H9 (cell line): ENCODE measurements around the gene APLF. TPM values are rescaled to one million over a fixed set of nuclear protein-coding genes. Genes with fewer than 3 reads are reported as not detected.

Experiments
- DNase-seq: peaks from one replicate; pipeline ENCODE4 v3.0.0-alpha.2; 2017
- H2AFZ ChIP-seq: one replicate; pipeline ENCODE4 v1.6.1; 2013; ENCODE audit warnings: mild to moderate bottlenecking, low read length, control low read depth, moderate library complexity
- H2AK5ac ChIP-seq: 2 replicates; pipeline ENCODE4 v1.6.1; 2013; ENCODE audit warnings: low read length, control low read depth, mixed read lengths; ENCODE audit not compliant: insufficient read length
- H2BK120ac ChIP-seq: one replicate; pipeline ENCODE4 v1.6.1; 2013; ENCODE audit warnings: low read depth, mild to moderate bottlenecking, low read length, control low read depth, inconsistent platforms; ENCODE audit not compliant: poor library complexity, severe bottlenecking
- H2BK12ac ChIP-seq: 2 replicates; pipeline ENCODE4 v1.6.1; 2013; ENCODE audit warnings: low read length, control low read depth, mixed read lengths, low read depth; ENCODE audit not compliant: insufficient read length
- H2BK15ac ChIP-seq: 2 replicates; pipeline ENCODE4 v1.6.1; 2013; ENCODE audit warnings: low read depth, low read length, control low read depth
- H2BK20ac ChIP-seq: one replicate; pipeline ENCODE4 v1.6.1; 2013; ENCODE audit warnings: low read depth, mild to moderate bottlenecking, low read length, control low read depth, inconsistent platforms; ENCODE audit not compliant: poor library complexity, severe bottlenecking
- H2BK5ac ChIP-seq: 2 replicates; pipeline ENCODE4 v1.6.1; 2013; ENCODE audit warnings: low read length, control low read depth, mixed read lengths; ENCODE audit not compliant: insufficient read length
- H3K14ac ChIP-seq: 2 replicates; pipeline ENCODE4 v1.6.1; 2013; ENCODE audit warnings: low read length, control low read depth; ENCODE audit not compliant: insufficient read depth
- H3K18ac ChIP-seq: 2 replicates; pipeline ENCODE4 v1.6.1; 2013; ENCODE audit warnings: low read depth, mild to moderate bottlenecking, mixed read lengths, low read length, control low read depth; ENCODE audit not compliant: insufficient read length
- H3K23ac ChIP-seq: 2 replicates; pipeline ENCODE4 v1.6.1; 2013; ENCODE audit warnings: low read length, control low read depth, mixed read lengths, low read depth; ENCODE audit not compliant: insufficient read length
- H3K23me2 ChIP-seq: 2 replicates; pipeline ENCODE4 v1.6.1; 2013; ENCODE audit warnings: low read depth, mild to moderate bottlenecking, mixed read lengths, low read length, control low read depth; ENCODE audit not compliant: insufficient read length, poor library complexity, severe bottlenecking
- H3K27ac ChIP-seq: 2 replicates; pipeline ENCODE4 v1.5.1; 2013; ENCODE audit warnings: low read length, control low read depth, mixed read lengths, low read depth; ENCODE audit not compliant: insufficient read length
- H3K27me3 ChIP-seq: 2 replicates; pipeline ENCODE4 v1.6.1; 2013; ENCODE audit warnings: low read length, control low read depth, inconsistent platforms; ENCODE audit not compliant: insufficient read depth
- H3K4ac ChIP-seq: 2 replicates; pipeline ENCODE4 v1.6.1; 2013; ENCODE audit warnings: low read depth, mild to moderate bottlenecking, control low read depth, inconsistent platforms, low read length, moderate library complexity
- H3K4me1 ChIP-seq: 2 replicates; pipeline ENCODE4 v1.6.1; 2013; ENCODE audit warnings: low read length, control low read depth, inconsistent platforms; ENCODE audit not compliant: insufficient read depth
- H3K4me2 ChIP-seq: 2 replicates; pipeline ENCODE4 v1.6.1; 2013; ENCODE audit warnings: low read length, control low read depth, mixed read lengths; ENCODE audit not compliant: insufficient read length, insufficient read depth
- H3K56ac ChIP-seq: 2 replicates; pipeline ENCODE4 v1.6.1; 2013; ENCODE audit warnings: low read depth, mild to moderate bottlenecking, mixed read lengths, low read length, control low read depth; ENCODE audit not compliant: insufficient read length
- H3K79me1 ChIP-seq: 2 replicates; pipeline ENCODE4 v1.6.1; 2013; ENCODE audit warnings: low read depth, mild to moderate bottlenecking, moderate library complexity, low read length, control low read depth, inconsistent platforms; ENCODE audit not compliant: insufficient read depth, poor library complexity, severe bottlenecking
- H3K79me2 ChIP-seq: 2 replicates; pipeline ENCODE4 v1.6.1; 2013; ENCODE audit warnings: low read length, control low read depth, inconsistent platforms; ENCODE audit not compliant: insufficient read depth
- H3K9ac ChIP-seq: 2 replicates; pipeline ENCODE4 v1.6.1; 2013; ENCODE audit warnings: low read length, control low read depth, mixed read lengths; ENCODE audit not compliant: insufficient read length; ENCODE audit errors: extremely low read depth
- H3K9me3 ChIP-seq: one replicate; pipeline ENCODE4 v1.6.1; 2013; ENCODE audit warnings: low read depth, low read length, inconsistent platforms; ENCODE audit not compliant: control insufficient read depth
- H3T11ph ChIP-seq: one replicate; pipeline ENCODE4 v1.6.1; 2013; ENCODE audit warnings: mild to moderate bottlenecking, low read length, control low read depth, inconsistent platforms
- H4K20me1 ChIP-seq: one replicate; pipeline ENCODE4 v1.6.1; 2013; ENCODE audit not compliant: control insufficient read depth, insufficient read length, insufficient read depth
- H4K5ac ChIP-seq: 2 replicates; pipeline ENCODE4 v1.6.1; 2013; ENCODE audit warnings: low read depth, mild to moderate bottlenecking, mixed read lengths, low read length, control low read depth; ENCODE audit not compliant: insufficient read length
- H4K8ac ChIP-seq: replicated peaks from 2 replicates; pipeline ENCODE4 v1.6.1; 2013; ENCODE audit warnings: low read length, control low read depth, mixed read lengths, low read depth; ENCODE audit not compliant: insufficient read length
- H4K91ac ChIP-seq: 2 replicates; pipeline ENCODE4 v1.6.1; 2013; ENCODE audit warnings: low read depth, mild to moderate bottlenecking, moderate library complexity, mixed read lengths, low read length, control low read depth; ENCODE audit not compliant: insufficient read length
- H3K27ac Mint-ChIP-seq, 3 experiments: 2 replicates in 2 of 3; 3 replicates in 1 of 3; pipeline ENCODE4 v1.8.0; 2020 to 2021; ENCODE audit warnings: mixed read lengths in 3 of 3, mild to moderate bottlenecking in 1 of 3, moderate library complexity in 1 of 3
- H3K27me3 Mint-ChIP-seq: 2 replicates; pipeline ENCODE4 v1.8.0; 2021; ENCODE audit warnings: low read depth, mild to moderate bottlenecking, moderate library complexity, mixed read lengths
- H3K36me3 Mint-ChIP-seq, 3 experiments: 2 replicates in 2 of 3; 3 replicates in 1 of 3; pipeline ENCODE4 v1.8.0; 2020 to 2021; ENCODE audit warnings: low read depth in 3 of 3, mixed read lengths in 3 of 3; ENCODE audit not compliant: insufficient read depth in 1 of 3
- H3K4me1 Mint-ChIP-seq, 2 experiments: 2 replicates each; pipeline ENCODE4 v1.8.0; 2020; ENCODE audit warnings: mixed read lengths in 2 of 2
- H3K4me3 Mint-ChIP-seq, 2 experiments: 2 replicates in 1 of 2; 3 replicates in 1 of 2; pipeline ENCODE4 v1.8.0; 2020 to 2021; ENCODE audit warnings: mild to moderate bottlenecking in 2 of 2, mixed read lengths in 2 of 2, moderate library complexity in 1 of 2
- H3K9me3 Mint-ChIP-seq, 2 experiments: 2 replicates in 1 of 2; 3 replicates in 1 of 2; pipeline ENCODE4 v1.8.0; 2020; ENCODE audit warnings: mild to moderate bottlenecking in 2 of 2, mixed read lengths in 2 of 2, moderate library complexity in 1 of 2
- CTCF ChIP-seq: fragments of 200-600 bp; sonication (generic); conservative IDR thresholded peaks from 3 replicates; pipeline ENCODE4 v1.8.0; 2021; ENCODE audit warnings: antibody characterized with exemption, mild to moderate bottlenecking
- whole genome bisulfite sequencing: extraction: QIAGEN DNeasy Blood & Tissue Kit; methylation state at CpG from one replicate; pipeline ENCODE4 v1.1.7; 2013; ENCODE audit warnings: missing lambda C conversion rate, low lambda C conversion rate, mixed read lengths; ENCODE audit not compliant: insufficient read length; ENCODE audit errors: extremely low coverage; 5-methylcytosine and 5-hydroxymethylcytosine counted together
- total RNA-seq: library from RNA; stranded (reverse); gene quantifications from 2 replicates; pipeline ENCODE4 v1.2.1, GENCODE V29; 2021

The APLF gene
- total RNA-seq, 1 experiment from 2014 or later: 3.7 TPM

GRCh38 chr2:68566362-68566761 lies 99.0 kb downstream of the APLF start:
- no peaks in the 10 kb centered on the region for H3K79me1 ChIP-seq
- no peak overlapping the region for H4K8ac ChIP-seq
- Mint-ChIP-seq H3K27me3 (no peaks in the 10 kb centered on the region), H3K9me3 (peaks cover 0 to 3% of the 10 kb centered on the region in 2 experiments; a peak in 1 of 5 replicates), H3K4me3 (no peak overlapping the region), H3K27ac (no peak overlapping the region), H3K4me1 (no peaks in the 10 kb centered on the region), H3K36me3 (no peaks in the 10 kb centered on the region)
- H2BK12ac ChIP-seq: no peak overlapping the region
- no peak overlapping the region for H3K56ac ChIP-seq
- no peak overlapping the region for H3K4ac ChIP-seq
- no peak overlapping the region for H3K9ac ChIP-seq
- DNase-seq: no peak
- no peak overlapping the region for H3K14ac ChIP-seq
- H2BK5ac ChIP-seq: no peak overlapping the region
- no peaks in the 10 kb centered on the region for H4K20me1 ChIP-seq
- no peak overlapping the region for H2AFZ ChIP-seq
- H3K23me2 ChIP-seq: no peaks in the 10 kb centered on the region
- H2BK20ac ChIP-seq: no peak overlapping the region
- no peak for TF ChIP-seq CTCF
- no peak overlapping the region for H4K91ac ChIP-seq
- no peak overlapping the region for H3K23ac ChIP-seq
- H3K18ac ChIP-seq: no peak overlapping the region
- H3K9me3 ChIP-seq: no peaks in the 10 kb centered on the region
- no peaks in the 10 kb centered on the region for H3K79me2 ChIP-seq
- H2AK5ac ChIP-seq: no peak overlapping the region
- no peak overlapping the region for H4K5ac ChIP-seq
- H3K4me1 ChIP-seq: no peaks in the 10 kb centered on the region
- H2BK15ac ChIP-seq: no peak overlapping the region
- WGBS: no CpG with 5 or more reads among the region's 3 CpGs
- H3K27me3 ChIP-seq: no peaks in the 10 kb centered on the region
- no peak overlapping the region for H3T11ph ChIP-seq
- no peak overlapping the region for H3K4me2 ChIP-seq
- H2BK120ac ChIP-seq: no peak overlapping the region
- H3K27ac ChIP-seq: no peak overlapping the region
